GM18505 (cell line): ENCODE data around the gene ZFAND6.

ENCODE experiments used
- ATAC-seq: cut with Tn5 transposase; IDR thresholded peaks from one replicate; pipeline ENCODE4 v1.9.1; 2021; ENCODE audit not compliant: unreplicated experiment
- POLR2A ChIP-seq: IDR thresholded peaks from 4 replicates; pipeline ENCODE4 v1.6.1; 2011; ENCODE audit warnings: borderline replicate concordance; ENCODE audit not compliant: insufficient read depth, insufficient read length; ENCODE audit errors: extremely low read depth

ZFAND6 gene

GRCh38 chr15:80167936-80168335 lies 108.5 kb downstream of the ZFAND6 start:
- TF ChIP-seq POLR2A: no peak
- ATAC-seq: no peak

- no peak for TF ChIP-seq POLR2A
- ATAC-seq: no peak
Measured at GRCh38 chr15:80168421-80168820, 108.9 kb downstream of the ZFAND6 start.

- no peak for TF ChIP-seq POLR2A
- ATAC-seq: no peak
Measured at GRCh38 chr15:80169768-80170357, 110.4 kb downstream of the ZFAND6 start.

GRCh38 chr15:80170596-80170995 lies 111.1 kb downstream of the ZFAND6 start:
- ATAC-seq: no peak
- TF ChIP-seq POLR2A: no peak

GRCh38 chr15:80171787-80172186 lies 112.3 kb downstream of the ZFAND6 start:
- TF ChIP-seq POLR2A: no peak
- no peak for ATAC-seq

DNA sequence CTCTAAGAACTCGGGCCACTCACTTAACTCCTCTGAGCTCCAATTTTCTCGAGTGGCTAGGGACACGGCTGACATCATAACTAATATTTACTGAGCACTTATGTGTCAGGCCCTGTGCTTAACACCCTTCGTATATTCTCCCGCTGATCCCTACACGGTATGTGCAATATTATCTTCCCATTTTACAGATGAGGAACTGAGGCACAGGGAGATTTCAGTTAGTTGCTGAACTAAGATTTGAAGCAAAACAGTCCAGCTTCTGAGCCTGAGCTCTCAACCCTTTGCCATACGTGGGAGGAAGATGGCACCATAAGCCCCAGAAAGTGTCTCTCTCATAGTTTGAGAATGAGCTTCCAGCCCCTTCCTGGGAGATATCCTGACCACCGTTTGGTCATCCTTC lies 112.9 kb downstream of the ZFAND6 start:
- TF ChIP-seq POLR2A: no peak
- no peak for ATAC-seq

DNA sequence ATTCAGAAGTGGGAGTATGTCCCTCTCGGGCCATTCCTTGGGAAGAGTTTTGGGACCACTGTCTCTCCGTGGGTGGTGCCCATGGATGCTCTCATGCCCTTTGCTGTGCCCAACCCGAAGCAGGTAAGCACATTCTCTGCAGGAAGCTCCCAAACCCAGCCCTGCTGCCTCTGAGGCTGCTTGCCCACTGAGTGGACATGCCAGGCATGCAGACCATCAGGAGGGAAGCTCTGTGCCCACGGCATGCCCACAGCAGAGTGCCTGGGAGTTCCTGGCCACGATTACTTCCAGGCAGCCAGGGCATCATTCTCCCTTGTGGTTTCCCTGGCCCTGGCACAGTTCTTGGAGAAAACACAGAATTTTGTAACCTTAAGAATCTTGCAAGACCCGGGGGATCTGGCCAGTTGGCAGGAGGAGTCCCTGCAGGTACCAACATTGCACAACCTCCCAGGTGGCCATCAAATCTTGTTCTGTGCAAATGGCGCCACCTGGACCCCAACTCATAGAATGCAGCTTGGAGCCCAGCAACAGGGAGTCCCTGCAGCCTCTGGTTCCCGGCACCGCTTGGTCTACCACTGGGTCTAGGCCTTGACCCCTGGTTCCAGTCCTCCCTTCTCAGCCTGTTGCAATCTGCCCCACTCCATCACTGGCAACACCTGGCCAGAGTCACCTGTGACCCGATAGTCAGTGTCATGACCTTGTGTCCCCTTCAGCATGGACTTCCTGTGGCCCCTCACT lies 113.7 kb downstream of the ZFAND6 start:
- no peak for ATAC-seq
- no peak for TF ChIP-seq POLR2A

DNA sequence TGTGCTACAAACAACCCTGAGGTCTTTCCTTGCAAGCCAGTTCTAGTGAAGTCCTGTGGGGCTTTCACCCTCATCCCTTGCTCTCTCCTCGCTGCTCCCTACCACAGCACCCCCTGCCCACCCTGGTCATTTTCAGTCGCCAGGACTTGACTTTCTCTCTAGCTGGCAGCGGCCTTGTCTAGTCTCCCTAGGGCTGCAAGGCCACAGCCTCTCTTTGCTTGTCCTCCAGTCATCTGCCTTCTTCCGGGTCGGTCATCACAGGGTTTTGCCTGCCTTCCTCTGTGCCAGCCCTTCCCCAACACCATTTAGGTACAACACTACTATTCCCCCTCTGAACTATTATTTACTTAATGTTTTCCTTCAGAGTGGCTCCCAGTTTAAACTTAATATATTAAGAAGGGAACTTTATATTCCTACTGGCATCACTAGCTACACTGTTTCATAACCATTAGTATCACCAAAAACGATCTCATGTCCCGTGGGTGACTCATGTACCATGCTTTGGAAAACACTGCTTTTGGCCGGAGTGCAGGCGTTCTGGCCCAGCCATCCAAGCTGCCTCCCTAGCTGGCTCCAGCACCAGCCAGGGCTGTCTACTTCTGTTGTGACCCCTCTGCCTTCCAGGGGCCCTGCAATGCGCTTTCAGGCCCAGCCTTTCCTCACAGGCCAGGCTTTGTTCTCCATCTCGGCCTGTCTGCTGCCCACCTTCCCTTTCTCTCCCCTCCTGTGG lies 114.7 kb downstream of the ZFAND6 start:
- no peak for TF ChIP-seq POLR2A
- no peak for ATAC-seq

- TF ChIP-seq POLR2A: no peak
- ATAC-seq: no peak
Measured at GRCh38 chr15:80175436-80175835, 116.0 kb downstream of the ZFAND6 start.

DNA sequence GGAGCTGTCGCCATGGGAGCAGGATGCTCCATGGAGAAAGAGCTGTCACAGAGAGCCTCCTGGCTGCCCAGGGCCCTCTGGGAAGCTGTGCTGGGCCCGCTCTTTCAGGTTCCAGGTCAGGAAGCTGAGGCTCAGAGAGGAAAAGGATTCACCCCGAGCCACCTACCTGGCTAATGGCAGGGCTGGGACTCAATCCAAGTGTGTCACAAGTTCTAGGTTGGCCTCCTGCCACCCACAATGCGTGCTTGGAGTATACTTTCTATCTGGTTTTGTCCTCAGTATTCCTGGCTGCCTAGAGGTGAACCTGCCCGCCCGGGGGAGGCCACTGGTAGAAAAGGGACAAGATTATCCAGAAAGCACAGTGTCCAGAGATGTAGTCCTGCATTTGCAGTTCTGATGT lies 117.0 kb downstream of the ZFAND6 start:
- no peak for TF ChIP-seq POLR2A
- no peak for ATAC-seq

DNA sequence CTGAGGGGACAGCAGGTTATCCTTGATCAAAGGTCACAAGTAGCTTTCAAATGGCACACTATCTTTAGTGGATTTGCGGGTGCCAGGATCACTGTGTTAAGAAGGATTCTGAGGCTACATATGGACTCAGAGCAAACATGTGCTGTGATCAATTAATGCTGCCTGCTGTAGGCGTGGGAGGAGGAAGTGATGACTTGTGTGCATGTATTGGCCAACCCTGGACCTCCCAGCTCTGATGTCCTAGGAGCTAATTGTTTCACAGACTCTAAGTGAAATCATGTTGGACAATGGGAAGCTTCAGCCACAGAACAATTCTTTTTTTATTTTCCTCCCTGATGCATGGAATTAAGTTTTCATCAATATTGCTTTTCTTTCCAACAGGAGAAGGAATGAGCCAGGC lies 117.7 kb downstream of the ZFAND6 start:
- no peak for ATAC-seq
- no peak for TF ChIP-seq POLR2A

GRCh38 chr15:80179025-80179759 lies 119.7 kb downstream of the ZFAND6 start:
- no peak for ATAC-seq

DNA sequence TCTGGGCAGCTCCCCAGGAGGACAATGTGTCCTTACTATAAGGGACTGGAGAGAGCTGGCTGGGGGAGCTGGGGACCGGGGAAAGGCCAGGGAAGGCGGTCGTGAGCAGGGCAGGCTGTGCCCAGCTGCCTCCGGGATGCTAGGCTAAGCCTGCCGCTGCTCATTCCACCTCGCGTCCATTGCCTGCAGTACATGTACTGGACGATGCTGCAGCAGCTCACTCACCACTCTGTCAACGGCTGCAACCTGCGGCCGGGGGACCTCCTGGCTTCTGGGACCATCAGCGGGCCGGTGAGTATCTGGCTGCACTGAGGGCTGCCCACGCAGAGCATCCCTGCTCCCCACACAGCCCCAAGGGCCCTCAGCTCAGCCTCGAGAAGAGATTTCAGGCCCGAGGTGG lies 120.5 kb downstream of the ZFAND6 start:
- no peak for ATAC-seq
- TF ChIP-seq POLR2A: no peak

More at GRCh38 chr15:80179025-80179759, 119.7 kb downstream of the ZFAND6 start:
- no peak for TF ChIP-seq POLR2A
